ENCODE results near the gene GTPBP1.

GTPBP1 gene

GRCh38 chr22:38748487-38749136 is 42.9 kb downstream of the GTPBP1 start:
- no peak for TF ChIP-seq CTCF (conservative IDR thresholded peaks at IDR 0.05; ENCODE audit: low read length)
- no peak overlapping the region for H3K4me3 ChIP-seq (ENCODE audit: low read length)
- DNase-seq (ENCODE audit: low read depth), result no peak

GRCh38 chr22:38750104-38750503 is 44.4 kb downstream of the GTPBP1 start:
- no peak for DNase-seq (ENCODE audit: low read depth)
- no peak overlapping the region for H3K4me3 ChIP-seq (ENCODE audit: low read length)
- no peak for TF ChIP-seq CTCF (conservative IDR thresholded peaks at IDR 0.05; ENCODE audit: low read length)

- DNase-seq (ENCODE audit: low read depth), result no peak
- no peak overlapping the region for H3K4me3 ChIP-seq (ENCODE audit: low read length)
- TF ChIP-seq CTCF (conservative IDR thresholded peaks at IDR 0.05; ENCODE audit: low read length), result no peak
Measured at GRCh38 chr22:38750638-38751037, 44.9 kb downstream of the GTPBP1 start.

GRCh38 chr22:38751066-38751421 is 45.3 kb downstream of the GTPBP1 start:
- no peak for TF ChIP-seq CTCF (conservative IDR thresholded peaks at IDR 0.05; ENCODE audit: low read length)
- no peak for DNase-seq (ENCODE audit: low read depth)
- H3K4me3 ChIP-seq (ENCODE audit: low read length), result no peak overlapping the region

GRCh38 chr22:38751422-38752346 is 45.9 kb downstream of the GTPBP1 start:
- DNase-seq (ENCODE audit: low read depth), result no peak
- no peak overlapping the region for H3K4me3 ChIP-seq (ENCODE audit: low read length)
- TF ChIP-seq CTCF (conservative IDR thresholded peaks at IDR 0.05; ENCODE audit: low read length), result no peak

GRCh38 chr22:38753948-38754750 is 48.4 kb downstream of the GTPBP1 start:
- peak overlapping the region; percentile 72 for H3K4me3 ChIP-seq (ENCODE audit: low read length)
- DNase-seq (ENCODE audit: low read depth), result peak; percentile 63
- TF ChIP-seq CTCF (conservative IDR thresholded peaks at IDR 0.05; ENCODE audit: low read length), result no peak

Measured in AG10803 (cell line).